Measurements from ENCODE around the gene ZWINT. TPM values are rescaled to one million over a fixed set of nuclear protein-coding genes. Genes with fewer than 3 reads are reported as not detected.
A peak's percentile ranks its signal among the peaks of the same experiment; 100 is the strongest.

Gene ZWINT, protein sequence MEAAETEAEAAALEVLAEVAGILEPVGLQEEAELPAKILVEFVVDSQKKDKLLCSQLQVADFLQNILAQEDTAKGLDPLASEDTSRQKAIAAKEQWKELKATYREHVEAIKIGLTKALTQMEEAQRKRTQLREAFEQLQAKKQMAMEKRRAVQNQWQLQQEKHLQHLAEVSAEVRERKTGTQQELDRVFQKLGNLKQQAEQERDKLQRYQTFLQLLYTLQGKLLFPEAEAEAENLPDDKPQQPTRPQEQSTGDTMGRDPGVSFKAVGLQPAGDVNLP
- total RNA-seq: 23.7 TPM

DNA sequence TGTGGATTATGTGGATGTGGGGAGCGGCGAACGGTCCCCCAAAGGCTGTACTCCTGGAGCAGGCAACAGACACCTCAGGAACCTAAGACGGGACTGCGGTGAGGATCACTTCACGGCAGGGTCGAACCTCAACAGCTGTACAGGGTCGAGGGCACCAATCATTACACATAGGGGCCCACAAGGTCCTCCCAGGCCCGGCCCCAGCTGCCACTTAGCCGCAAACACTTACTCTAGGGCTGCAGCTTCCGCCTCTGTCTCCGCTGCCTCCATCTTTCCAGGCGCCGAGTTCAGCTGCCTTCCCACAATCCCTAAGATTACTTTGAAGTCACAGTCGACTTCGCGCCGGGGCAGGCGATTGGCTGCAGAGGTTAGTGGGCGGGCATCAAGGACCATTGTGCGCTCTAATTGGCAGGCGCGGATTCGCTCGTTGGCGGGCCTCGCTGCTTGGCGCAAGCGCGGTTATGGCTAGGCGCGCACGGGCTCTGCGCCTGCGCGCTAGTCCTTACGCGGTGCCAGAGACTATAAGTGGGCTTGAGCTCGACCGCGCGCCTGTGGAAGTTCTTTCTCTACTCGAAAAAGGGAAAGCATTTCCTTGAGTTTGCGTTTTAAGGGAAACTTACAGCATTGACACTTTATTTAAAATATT is at the start of gene ZWINT:
TSS of gene ZWINT (minus strand) at position 293 of the 646 bp plus-strand sequence. CDS start at position 270, 23 bp downstream.
- peak; percentile 100 for ATAC-seq

DNA sequence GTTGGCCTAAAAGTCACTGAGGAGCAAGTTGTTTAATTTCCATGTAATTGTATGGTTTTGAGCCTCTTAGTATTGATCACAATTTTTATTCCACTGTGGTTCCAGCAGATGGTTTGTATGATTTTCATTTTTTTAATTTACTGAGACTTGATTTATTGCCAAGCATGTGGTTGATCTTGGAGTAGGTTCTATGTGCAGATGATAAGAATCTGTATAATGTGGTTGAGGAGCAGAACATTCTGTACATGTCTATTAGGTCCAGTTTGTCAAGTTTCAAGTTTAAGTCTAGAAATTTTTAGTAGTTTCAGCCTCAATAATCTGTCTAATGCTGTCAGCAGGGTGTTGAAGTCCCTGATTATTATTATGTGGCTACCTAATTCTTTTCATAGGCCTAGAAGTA is 22.7 kb upstream of the ZWINT start:
- ATAC-seq: no peak

DNA sequence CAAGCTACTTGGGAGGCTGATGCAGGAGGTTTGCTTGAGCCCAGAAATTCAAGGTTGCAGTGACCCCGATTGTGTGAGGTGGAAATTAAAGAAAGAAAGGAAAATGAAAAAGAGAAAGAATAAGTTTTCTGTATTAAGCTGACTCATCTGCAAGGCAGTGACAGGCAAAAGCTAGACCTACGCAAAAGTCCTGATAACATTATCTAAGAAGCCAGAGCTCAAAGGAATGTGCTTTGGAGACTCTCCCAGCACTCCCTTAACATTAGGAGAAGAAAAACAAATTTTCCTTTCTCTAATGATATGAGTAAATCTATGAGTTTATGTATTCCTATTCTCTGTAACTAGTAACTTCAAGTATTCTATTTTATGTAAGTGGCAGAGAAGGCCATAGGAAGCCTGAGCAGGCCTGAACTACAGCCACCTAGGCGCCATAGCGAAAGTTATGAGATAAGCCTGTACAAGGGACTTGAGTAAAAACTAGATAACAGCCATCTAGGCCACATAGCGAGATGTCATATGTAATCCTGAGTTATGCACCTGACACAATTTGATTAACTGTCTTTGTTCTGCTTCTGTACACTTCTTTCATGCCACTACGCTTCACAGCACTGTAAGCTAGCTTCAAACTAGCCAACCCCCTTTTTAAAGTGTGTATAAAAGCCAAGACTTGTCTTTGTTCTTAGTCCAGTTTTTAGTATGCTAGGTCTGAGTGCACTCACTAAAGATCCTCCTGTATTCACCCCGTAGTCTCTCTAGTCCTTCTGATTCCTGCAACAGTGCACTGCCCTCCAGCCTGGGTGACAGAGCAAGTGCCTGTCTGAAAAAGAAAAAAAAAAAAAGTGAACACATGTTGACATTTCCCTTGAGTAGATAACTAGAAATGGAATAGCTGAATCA is 9.4 kb upstream of the ZWINT start:
- no peak for ATAC-seq

DNA sequence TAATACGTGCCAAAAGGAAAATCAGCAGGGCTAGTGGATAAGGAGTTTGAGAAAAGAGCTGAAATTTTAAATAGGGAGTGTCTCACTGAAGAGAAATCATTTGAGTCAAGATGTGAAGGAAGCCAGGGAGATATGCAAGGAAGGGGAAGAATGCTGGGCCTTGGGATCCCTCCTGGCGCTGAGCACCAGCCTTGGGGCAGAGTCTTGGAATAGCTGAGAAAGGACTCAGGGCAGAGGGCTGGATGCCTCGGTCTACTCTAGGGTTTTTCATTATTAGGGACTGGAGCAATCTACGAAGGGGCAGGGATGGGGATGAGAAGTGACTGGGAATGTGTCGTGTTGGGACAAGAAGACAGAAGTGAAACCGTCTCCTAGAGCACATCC is 484 bp downstream of the ZWINT start:
- ATAC-seq: no peak

DNA sequence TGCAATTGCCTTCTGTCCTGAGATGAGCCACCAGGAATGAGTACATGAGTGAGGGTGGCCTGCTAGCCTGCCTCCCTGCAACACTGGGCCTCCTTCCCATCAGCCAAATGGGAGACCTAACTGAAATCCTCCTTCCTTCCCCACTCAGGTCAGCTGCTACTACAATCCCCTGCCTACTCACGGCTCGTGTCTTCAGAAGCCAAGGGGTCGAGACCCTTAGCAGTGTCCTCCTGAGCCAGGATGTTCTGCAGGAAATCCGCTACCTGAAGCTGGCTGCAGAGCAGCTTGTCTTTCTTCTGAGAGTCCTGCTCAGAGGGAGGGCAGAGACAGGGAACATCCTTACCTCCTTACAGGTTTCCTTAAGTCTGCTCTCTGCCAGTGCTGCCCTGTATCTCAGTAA is 1.2 kb downstream of the ZWINT start:
- no peak for ATAC-seq

DNA sequence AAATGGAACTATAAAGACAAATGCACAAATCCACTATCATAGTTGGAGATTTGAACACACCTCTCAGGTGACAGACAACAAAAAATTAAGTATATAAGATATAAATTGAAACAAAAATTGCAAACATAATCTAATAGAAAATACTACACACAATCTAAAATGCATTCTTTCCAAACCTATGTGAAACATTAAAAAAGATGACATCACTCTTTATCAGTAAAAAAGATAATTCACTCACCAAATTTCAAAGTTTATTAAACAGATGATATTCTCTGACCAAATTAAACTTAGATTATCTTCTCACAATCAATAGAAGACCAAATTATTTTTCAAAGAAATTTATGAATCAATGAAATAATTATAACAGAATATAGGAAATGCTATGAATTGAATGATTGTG is 4.0 kb downstream of the ZWINT start:
- no peak for ATAC-seq

DNA sequence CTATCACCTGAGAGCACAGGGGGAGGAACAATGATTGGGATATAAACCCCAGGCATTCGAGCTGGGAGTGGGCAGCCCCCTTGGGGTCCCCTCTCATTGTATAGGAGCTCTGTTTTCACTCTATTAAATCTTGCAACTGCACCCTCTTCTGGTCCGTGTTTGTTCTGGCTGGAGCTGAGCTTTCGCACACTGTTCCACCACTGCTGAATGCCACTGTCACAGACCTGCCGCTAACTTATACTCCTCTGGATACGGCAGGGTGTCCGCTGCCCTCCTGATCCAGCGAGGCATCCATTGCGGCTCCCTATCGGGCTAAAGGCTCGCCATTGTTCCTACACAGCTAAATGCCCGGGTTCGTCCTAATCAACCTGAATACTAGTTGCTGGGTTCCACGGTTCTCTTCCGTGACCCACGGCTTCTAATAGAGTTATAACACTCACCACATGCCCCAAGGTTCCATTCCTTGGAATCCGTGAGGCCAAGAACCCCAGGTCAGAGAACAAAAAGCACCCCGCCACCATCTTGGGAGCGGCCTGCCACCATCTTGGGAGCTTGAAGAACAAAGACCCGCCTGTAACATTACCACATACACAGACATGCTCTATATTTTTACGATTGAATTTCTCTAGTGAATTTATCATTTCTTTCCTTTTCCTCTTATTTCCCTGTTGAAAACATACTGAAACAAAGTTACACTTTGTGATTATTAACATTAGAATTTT is 9.0 kb downstream of the ZWINT start:
- no peak for ATAC-seq

DNA sequence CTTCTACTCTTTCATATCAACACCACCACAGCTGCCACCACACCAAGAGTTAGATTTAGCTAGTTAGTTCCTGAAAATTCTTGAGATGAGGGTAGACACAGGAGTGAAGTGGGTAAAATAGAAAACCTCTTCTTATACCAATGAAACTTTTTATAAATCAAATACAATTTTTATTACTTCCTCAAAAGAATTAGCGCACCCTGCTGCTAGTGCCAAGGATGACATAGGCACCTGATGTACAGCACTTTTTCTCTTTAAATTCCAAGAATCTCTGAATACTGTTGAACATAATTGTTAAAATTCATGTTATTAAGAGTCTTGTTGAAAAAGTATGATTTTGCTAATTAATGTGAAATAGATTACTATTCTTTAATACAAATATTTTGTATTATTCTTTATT is 11.4 kb downstream of the ZWINT start:
- no peak for ATAC-seq

DNA sequence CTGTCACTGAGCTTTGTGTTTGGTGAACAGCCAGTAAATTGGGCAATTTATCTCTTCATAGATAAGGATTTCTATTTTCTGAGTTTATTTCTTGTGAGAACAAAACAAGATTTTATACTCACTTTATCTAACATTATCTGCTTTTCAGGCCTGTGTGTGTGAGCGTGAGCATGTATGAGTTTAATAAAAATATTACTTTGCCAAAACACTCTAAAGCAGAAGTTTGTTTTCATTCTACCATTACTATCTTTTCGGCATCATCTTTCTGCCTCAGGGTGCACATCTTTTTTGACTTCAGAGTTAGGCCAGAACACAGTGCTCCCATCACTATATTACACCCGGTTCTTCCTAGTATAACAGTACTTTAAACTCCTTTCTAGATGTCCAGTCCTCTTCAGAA is 13.0 kb downstream of the ZWINT start:
- no peak for ATAC-seq

DNA sequence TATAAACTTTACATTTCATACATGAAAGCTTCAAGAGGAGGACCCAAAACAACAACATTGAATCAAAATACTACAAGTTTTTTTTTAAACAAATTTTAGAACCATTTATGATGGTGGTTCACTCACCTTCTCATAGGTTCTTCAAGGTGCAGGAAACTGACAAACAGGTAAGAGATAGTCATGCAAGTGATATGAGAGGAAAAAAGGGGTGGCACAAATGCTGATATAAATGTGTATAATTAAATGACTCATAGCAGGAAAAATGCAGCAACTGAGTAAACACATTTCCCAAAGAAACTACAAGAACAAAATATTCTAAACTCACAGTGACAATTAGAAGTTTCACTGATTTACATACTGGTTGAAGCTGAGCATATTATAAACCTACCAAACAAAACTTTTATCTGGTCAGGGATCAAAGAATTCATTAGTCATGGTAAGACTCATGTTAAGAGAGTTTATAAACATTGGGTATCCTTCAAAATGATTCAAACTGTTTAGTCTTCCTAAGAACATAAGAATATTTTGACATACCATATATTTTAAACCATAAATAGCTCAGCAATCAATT is 14.1 kb downstream of the ZWINT start:
- no peak for ATAC-seq

DNA sequence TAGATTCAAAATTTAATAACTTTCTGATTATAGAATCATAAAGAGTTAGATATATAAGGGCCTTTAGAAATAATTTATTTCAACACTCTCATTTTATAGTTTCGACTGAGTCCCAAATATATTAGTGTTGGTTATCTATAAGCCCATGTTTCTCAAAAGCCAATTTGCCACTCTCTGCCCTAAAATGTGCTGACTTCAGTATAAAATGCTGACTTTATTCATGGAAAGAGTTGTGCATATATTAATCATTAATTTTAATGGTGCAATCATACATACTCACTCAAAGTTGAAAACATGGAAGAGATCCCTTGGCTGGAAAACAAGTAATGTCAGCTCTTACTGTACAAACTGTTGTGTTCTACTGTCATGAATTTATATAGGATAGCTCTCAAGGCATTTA is 19.4 kb downstream of the ZWINT start:
- no peak for ATAC-seq

DNA sequence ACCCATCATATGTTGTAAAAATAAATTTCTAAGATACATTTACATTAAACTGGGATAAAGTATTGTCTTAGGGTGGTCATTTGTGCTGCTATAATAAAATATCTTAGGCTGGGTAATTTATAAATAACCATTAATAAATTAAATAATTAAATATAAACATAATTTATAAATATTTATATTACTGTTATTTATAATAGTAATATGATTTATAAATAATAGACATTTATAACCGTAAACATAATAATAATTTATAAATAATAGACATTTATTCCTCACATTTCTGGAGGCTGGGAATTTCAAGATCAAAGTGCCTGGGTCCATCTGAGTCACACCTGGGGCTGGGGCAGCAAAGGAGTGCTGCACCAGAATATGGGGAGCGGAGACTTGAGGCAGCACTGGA is 31.1 kb downstream of the ZWINT start:
- ATAC-seq: no peak

DNA sequence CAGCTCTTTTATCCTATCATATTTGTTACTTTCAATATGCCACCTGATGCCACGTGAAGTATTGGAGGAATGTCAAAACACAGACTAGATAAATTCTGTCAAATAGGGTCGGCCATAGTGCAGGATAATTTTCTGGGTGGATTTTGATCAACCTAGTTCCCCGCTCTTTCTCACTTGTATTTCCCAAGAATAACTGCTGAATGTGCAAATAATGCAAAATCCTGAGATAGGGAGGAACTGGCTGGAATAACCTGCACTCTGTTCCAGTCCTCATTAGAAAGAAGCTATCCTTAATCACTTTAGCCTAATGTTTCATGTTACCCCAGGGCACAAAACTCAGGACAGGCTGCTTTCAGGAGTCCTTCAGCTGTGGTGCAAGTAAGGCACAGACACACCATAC is 33.9 kb downstream of the ZWINT start:
- no peak for ATAC-seq

DNA sequence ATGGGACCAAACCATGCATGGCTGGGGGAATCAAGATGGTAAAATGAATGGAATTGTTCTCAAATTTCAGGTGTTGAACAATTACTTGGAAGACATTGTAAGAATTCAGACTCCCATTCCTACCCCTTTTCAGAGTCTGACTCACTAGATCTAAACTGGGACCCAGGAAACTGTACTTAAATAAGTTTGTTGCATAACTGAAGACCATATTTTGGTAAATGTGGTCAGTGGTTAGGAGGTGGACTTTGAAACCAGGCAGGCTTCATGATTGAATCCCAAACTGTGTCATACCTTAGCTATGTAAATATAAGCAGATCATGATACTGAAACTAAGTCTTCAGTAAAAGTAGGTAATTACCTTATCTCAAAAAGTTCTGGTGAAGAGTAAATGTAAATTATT is 41.7 kb downstream of the ZWINT start:
- no peak for ATAC-seq

DNA sequence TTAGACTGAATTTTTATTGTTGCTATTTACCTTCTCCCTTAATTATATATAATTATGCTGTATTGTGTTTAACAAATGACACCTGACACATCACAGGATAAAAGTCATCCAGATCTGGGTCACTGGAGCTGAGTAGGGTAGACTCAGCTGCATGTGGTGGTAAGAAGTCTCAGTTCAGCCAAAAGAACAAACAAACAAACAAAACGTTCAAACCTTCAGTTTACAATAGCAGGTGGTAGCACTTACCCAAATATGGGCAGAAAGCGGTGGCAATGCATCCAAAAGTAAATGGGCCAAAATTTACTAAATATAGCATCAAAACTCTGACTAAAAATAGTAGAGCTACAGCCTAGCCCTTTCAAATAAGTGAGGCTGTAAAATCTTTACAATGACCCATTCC is 42.2 kb downstream of the ZWINT start:
- no peak for ATAC-seq

DNA sequence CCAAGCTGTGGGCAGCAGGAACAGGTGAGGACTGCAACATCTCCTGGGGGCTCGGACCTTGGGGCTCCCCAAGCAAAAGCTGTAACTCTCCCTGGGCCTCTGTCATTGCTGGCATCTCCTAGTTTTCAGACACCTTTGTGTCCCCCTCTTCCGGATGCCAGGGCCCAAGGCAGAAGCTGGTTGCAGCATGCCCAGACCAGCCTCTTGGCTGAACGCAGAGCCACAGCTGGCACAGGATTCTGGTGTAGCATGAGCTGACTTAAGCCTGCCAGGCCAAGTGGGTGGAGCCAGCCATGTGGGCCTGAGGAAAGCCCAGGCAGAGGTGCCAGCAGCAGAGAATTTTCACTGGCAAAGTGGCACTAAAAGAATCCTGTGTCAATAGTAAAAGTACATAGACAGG is 43.5 kb downstream of the ZWINT start:
- peak; percentile 93 for ATAC-seq

DNA sequence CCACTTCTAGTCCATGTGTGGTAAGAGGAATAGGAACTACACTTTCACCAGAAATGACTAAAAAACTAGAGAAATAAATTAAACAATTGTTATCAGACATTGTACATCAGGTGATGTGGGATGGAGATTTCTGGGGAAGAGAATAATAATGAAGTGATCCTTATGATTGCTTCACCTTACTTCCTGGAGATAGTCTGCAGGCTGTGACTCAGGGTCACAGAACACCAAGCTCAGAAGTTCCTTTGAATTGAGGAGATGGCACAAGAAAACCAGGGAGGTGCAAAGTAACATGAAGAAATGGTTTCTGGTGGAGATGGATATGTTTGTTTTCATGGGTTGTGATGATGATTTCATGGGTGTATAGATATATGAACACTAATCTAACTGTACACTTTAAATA is 44.5 kb downstream of the ZWINT start:
- peak; percentile 52 for ATAC-seq
